ENCODE results near the gene DNAI2. TPM values are rescaled to one million over a fixed set of nuclear protein-coding genes. Genes with fewer than 3 reads are reported as not detected.
"Not testable (repeated sequence)": the region's sequence is repeated elsewhere in the genome, so short reads cannot be mapped to it uniquely, and the experiment has no call there.

Gene DNAI2
- total RNA-seq, 1 experiment from 2014 or later: not detected

- Histone ChIP-seq H3K27me3 (ENCODE audit: low read length) (peaks cover 12% of the 10 kb centered on the region), H3F3A (ENCODE audit: low read length, unreplicated experiment) (no peaks in the 10 kb centered on the region), H3K9me2 (replicated peaks; ENCODE audit: low read length) (no peaks in the 10 kb centered on the region), H3K4me3 (ENCODE audit: low read length) (no peak overlapping the region), H3K9ac (ENCODE audit: low read length) (no peak overlapping the region), H3K4me2 (ENCODE audit: low read length) (no peak overlapping the region), H4K20me1 (ENCODE audit: low read length) (no peaks in the 10 kb centered on the region), H3K4me1 (ENCODE audit: insufficient read depth, low read length) (no peaks in the 10 kb centered on the region), H3K27ac (ENCODE audit: low read length) (no peak overlapping the region), H2AFZ (ENCODE audit: low read length) (no peak overlapping the region), H3K36me3 (ENCODE audit: low read depth, low read length) (no peaks in the 10 kb centered on the region), H3K9me3 (ENCODE audit: low read length) (no peaks in the 10 kb centered on the region), H3K79me2 (ENCODE audit: low read length) (no peaks in the 10 kb centered on the region)
- no TSS peak for BruUV-seq (replicated peaks)
- TF ChIP-seq EZH2 (IDR thresholded peaks at IDR 0.05; ENCODE audit: low read length, unreplicated experiment): no peak
- DNase-seq (no peak), ATAC-seq (no peak)
- intact Hi-C loops (cut with micrococcal nuclease): no loop called here
- POLR2A ChIA-PET (ENCODE audit: unreplicated experiment): no interaction called here
- CTCF ChIA-PET: no interaction called here
Observed at GRCh38 chr17:74276541-74277009, 2.5 kb downstream of the DNAI2 start.

GRCh38 chr17:74277935-74278334 is 3.9 kb downstream of the DNAI2 start:
- intact Hi-C loops (cut with micrococcal nuclease): no loop called here
- no peak for ATAC-seq
- Histone ChIP-seq H3K79me2 (ENCODE audit: low read length) (no peaks in the 10 kb centered on the region), H3K36me3 (ENCODE audit: low read depth, low read length) (no peaks in the 10 kb centered on the region), H3F3A (ENCODE audit: low read length, unreplicated experiment) (no peaks in the 10 kb centered on the region), H3K4me2 (ENCODE audit: low read length) (no peak overlapping the region), H3K27ac (ENCODE audit: low read length) (no peak overlapping the region), H3K4me3 (ENCODE audit: low read length) (no peak overlapping the region), H3K27me3 (ENCODE audit: low read length) (peaks cover 12% of the 10 kb centered on the region), H3K9me3 (ENCODE audit: low read length) (no peaks in the 10 kb centered on the region), H4K20me1 (ENCODE audit: low read length) (no peaks in the 10 kb centered on the region), H3K9ac (ENCODE audit: low read length) (no peak overlapping the region), H3K4me1 (ENCODE audit: insufficient read depth, low read length) (peaks cover 9% of the 10 kb centered on the region), H2AFZ (ENCODE audit: low read length) (no peak overlapping the region), H3K9me2 (replicated peaks; ENCODE audit: low read length) (no peaks in the 10 kb centered on the region)
- no TSS peak for BruUV-seq (replicated peaks)
- DNase-seq: no peak
- no peak for TF ChIP-seq CTCF (conservative IDR thresholded peaks at IDR 0.05; ENCODE audit: low read depth, low read length)
- TF ChIP-seq EZH2 (IDR thresholded peaks at IDR 0.05; ENCODE audit: low read length, unreplicated experiment): no peak
- TF ChIP-seq EZH2phosphoT487 (IDR thresholded peaks at IDR 0.05; ENCODE audit: borderline replicate concordance, low read length): no peak
- POLR2A ChIA-PET (ENCODE audit: unreplicated experiment): no interaction called here
- CTCF ChIA-PET: no interaction called here

GRCh38 chr17:74279617-74280016 is 5.6 kb downstream of the DNAI2 start:
- CTCF ChIA-PET; H3K36me3 ChIP-seq (ENCODE audit: low read depth, low read length); H3K9me2 ChIP-seq (replicated peaks; ENCODE audit: low read length); ATAC-seq; H3K9ac ChIP-seq (ENCODE audit: low read length); BruUV-seq (replicated peaks); POLR2A ChIA-PET (ENCODE audit: unreplicated experiment); H3K27ac ChIP-seq (ENCODE audit: low read length); H3K4me2 ChIP-seq (ENCODE audit: low read length); H3K27me3 ChIP-seq (ENCODE audit: low read length); H2AFZ ChIP-seq (ENCODE audit: low read length); H3F3A ChIP-seq (ENCODE audit: low read length, unreplicated experiment); H3K9me3 ChIP-seq (ENCODE audit: low read length); DNase-seq; H3K4me3 ChIP-seq (ENCODE audit: low read length); H4K20me1 ChIP-seq (ENCODE audit: low read length); H3K79me2 ChIP-seq (ENCODE audit: low read length): not testable (repeated sequence)
- intact Hi-C loops (cut with micrococcal nuclease): loop anchor here (5.0 kb wide), 1 partner anchor 67 kb away; the partner anchor contains the start of gene TTYH2
- H3K4me1 ChIP-seq (ENCODE audit: insufficient read depth, low read length): peaks cover 13% of the 10 kb centered on the region

GRCh38 chr17:74280093-74280513 is 6.1 kb downstream of the DNAI2 start:
- H3K9me2 ChIP-seq (replicated peaks; ENCODE audit: low read length): no peaks in the 10 kb centered on the region
- no peak for DNase-seq
- intact Hi-C loops (cut with micrococcal nuclease): loop anchor here (5.0 kb wide), 1 partner anchor 68 kb away; the partner anchor contains the start of gene TTYH2
- H3K27ac ChIP-seq (ENCODE audit: low read length): no peak overlapping the region
- no peaks in the 10 kb centered on the region for H3K79me2 ChIP-seq (ENCODE audit: low read length)
- CTCF ChIA-PET: no interaction called here
- no TSS peak for BruUV-seq (replicated peaks)
- no peaks in the 10 kb centered on the region for H3K36me3 ChIP-seq (ENCODE audit: low read depth, low read length)
- ATAC-seq: no peak
- no peaks in the 10 kb centered on the region for H3K9me3 ChIP-seq (ENCODE audit: low read length)
- H4K20me1 ChIP-seq (ENCODE audit: low read length): no peaks in the 10 kb centered on the region
- no peaks in the 10 kb centered on the region for H3K27me3 ChIP-seq (ENCODE audit: low read length)
- no peak overlapping the region for H3K9ac ChIP-seq (ENCODE audit: low read length)
- POLR2A ChIA-PET (ENCODE audit: unreplicated experiment): no interaction called here
- no peak overlapping the region for H3K4me2 ChIP-seq (ENCODE audit: low read length)
- H3K4me1 ChIP-seq (ENCODE audit: insufficient read depth, low read length): peaks cover 13% of the 10 kb centered on the region
- H3K4me3 ChIP-seq (ENCODE audit: low read length): no peak overlapping the region
- no peak for TF ChIP-seq EZH2 (IDR thresholded peaks at IDR 0.05; ENCODE audit: low read length, unreplicated experiment)
- TF ChIP-seq CTCF (conservative IDR thresholded peaks at IDR 0.05; ENCODE audit: low read depth, low read length): no peak
- TF ChIP-seq EZH2phosphoT487 (IDR thresholded peaks at IDR 0.05; ENCODE audit: borderline replicate concordance, low read length): no peak
- no peaks in the 10 kb centered on the region for H3F3A ChIP-seq (ENCODE audit: low read length, unreplicated experiment)
- H2AFZ ChIP-seq (ENCODE audit: low read length): no peak overlapping the region
